H9 (cell line): ENCODE data around the gene AIMP1. TPM values are rescaled to one million over a fixed set of nuclear protein-coding genes. Genes with fewer than 3 reads are reported as not detected.

Experiments used
- DNase-seq: peaks from one replicate; pipeline ENCODE4 v3.0.0-alpha.2; 2017
- H2AFZ ChIP-seq: one replicate; pipeline ENCODE4 v1.6.1; 2013; ENCODE audit warnings: mild to moderate bottlenecking, low read length, control low read depth, moderate library complexity
- H2AK5ac ChIP-seq: 2 replicates; pipeline ENCODE4 v1.6.1; 2013; ENCODE audit warnings: low read length, control low read depth, mixed read lengths; ENCODE audit not compliant: insufficient read length
- H2BK120ac ChIP-seq: one replicate; pipeline ENCODE4 v1.6.1; 2013; ENCODE audit warnings: low read depth, mild to moderate bottlenecking, low read length, control low read depth, inconsistent platforms; ENCODE audit not compliant: poor library complexity, severe bottlenecking
- H2BK12ac ChIP-seq: 2 replicates; pipeline ENCODE4 v1.6.1; 2013; ENCODE audit warnings: low read length, control low read depth, mixed read lengths, low read depth; ENCODE audit not compliant: insufficient read length
- H2BK15ac ChIP-seq: 2 replicates; pipeline ENCODE4 v1.6.1; 2013; ENCODE audit warnings: low read depth, low read length, control low read depth
- H2BK20ac ChIP-seq: one replicate; pipeline ENCODE4 v1.6.1; 2013; ENCODE audit warnings: low read depth, mild to moderate bottlenecking, low read length, control low read depth, inconsistent platforms; ENCODE audit not compliant: poor library complexity, severe bottlenecking
- H2BK5ac ChIP-seq: 2 replicates; pipeline ENCODE4 v1.6.1; 2013; ENCODE audit warnings: low read length, control low read depth, mixed read lengths; ENCODE audit not compliant: insufficient read length
- H3K14ac ChIP-seq: 2 replicates; pipeline ENCODE4 v1.6.1; 2013; ENCODE audit warnings: low read length, control low read depth; ENCODE audit not compliant: insufficient read depth
- H3K18ac ChIP-seq: 2 replicates; pipeline ENCODE4 v1.6.1; 2013; ENCODE audit warnings: low read depth, mild to moderate bottlenecking, mixed read lengths, low read length, control low read depth; ENCODE audit not compliant: insufficient read length
- H3K23ac ChIP-seq: 2 replicates; pipeline ENCODE4 v1.6.1; 2013; ENCODE audit warnings: low read length, control low read depth, mixed read lengths, low read depth; ENCODE audit not compliant: insufficient read length
- H3K23me2 ChIP-seq: 2 replicates; pipeline ENCODE4 v1.6.1; 2013; ENCODE audit warnings: low read depth, mild to moderate bottlenecking, mixed read lengths, low read length, control low read depth; ENCODE audit not compliant: insufficient read length, poor library complexity, severe bottlenecking
- H3K27ac ChIP-seq: 2 replicates; pipeline ENCODE4 v1.5.1; 2013; ENCODE audit warnings: low read length, control low read depth, mixed read lengths, low read depth; ENCODE audit not compliant: insufficient read length
- H3K27me3 ChIP-seq: 2 replicates; pipeline ENCODE4 v1.6.1; 2013; ENCODE audit warnings: low read length, control low read depth, inconsistent platforms; ENCODE audit not compliant: insufficient read depth
- H3K4ac ChIP-seq: 2 replicates; pipeline ENCODE4 v1.6.1; 2013; ENCODE audit warnings: low read depth, mild to moderate bottlenecking, control low read depth, inconsistent platforms, low read length, moderate library complexity
- H3K4me1 ChIP-seq: 2 replicates; pipeline ENCODE4 v1.6.1; 2013; ENCODE audit warnings: low read length, control low read depth, inconsistent platforms; ENCODE audit not compliant: insufficient read depth
- H3K4me2 ChIP-seq: 2 replicates; pipeline ENCODE4 v1.6.1; 2013; ENCODE audit warnings: low read length, control low read depth, mixed read lengths; ENCODE audit not compliant: insufficient read length, insufficient read depth
- H3K56ac ChIP-seq: 2 replicates; pipeline ENCODE4 v1.6.1; 2013; ENCODE audit warnings: low read depth, mild to moderate bottlenecking, mixed read lengths, low read length, control low read depth; ENCODE audit not compliant: insufficient read length
- H3K79me1 ChIP-seq: 2 replicates; pipeline ENCODE4 v1.6.1; 2013; ENCODE audit warnings: low read depth, mild to moderate bottlenecking, moderate library complexity, low read length, control low read depth, inconsistent platforms; ENCODE audit not compliant: insufficient read depth, poor library complexity, severe bottlenecking
- H3K79me2 ChIP-seq: 2 replicates; pipeline ENCODE4 v1.6.1; 2013; ENCODE audit warnings: low read length, control low read depth, inconsistent platforms; ENCODE audit not compliant: insufficient read depth
- H3K9ac ChIP-seq: 2 replicates; pipeline ENCODE4 v1.6.1; 2013; ENCODE audit warnings: low read length, control low read depth, mixed read lengths; ENCODE audit not compliant: insufficient read length; ENCODE audit errors: extremely low read depth
- H3K9me3 ChIP-seq: one replicate; pipeline ENCODE4 v1.6.1; 2013; ENCODE audit warnings: low read depth, low read length, inconsistent platforms; ENCODE audit not compliant: control insufficient read depth
- H3T11ph ChIP-seq: one replicate; pipeline ENCODE4 v1.6.1; 2013; ENCODE audit warnings: mild to moderate bottlenecking, low read length, control low read depth, inconsistent platforms
- H4K20me1 ChIP-seq: one replicate; pipeline ENCODE4 v1.6.1; 2013; ENCODE audit not compliant: control insufficient read depth, insufficient read length, insufficient read depth
- H4K5ac ChIP-seq: 2 replicates; pipeline ENCODE4 v1.6.1; 2013; ENCODE audit warnings: low read depth, mild to moderate bottlenecking, mixed read lengths, low read length, control low read depth; ENCODE audit not compliant: insufficient read length
- H4K8ac ChIP-seq: replicated peaks from 2 replicates; pipeline ENCODE4 v1.6.1; 2013; ENCODE audit warnings: low read length, control low read depth, mixed read lengths, low read depth; ENCODE audit not compliant: insufficient read length
- H4K91ac ChIP-seq: 2 replicates; pipeline ENCODE4 v1.6.1; 2013; ENCODE audit warnings: low read depth, mild to moderate bottlenecking, moderate library complexity, mixed read lengths, low read length, control low read depth; ENCODE audit not compliant: insufficient read length
- H3K27ac Mint-ChIP-seq, 3 experiments: 2 replicates in 2 of 3; 3 replicates in 1 of 3; pipeline ENCODE4 v1.8.0; 2020 to 2021; ENCODE audit warnings: mixed read lengths in 3 of 3, mild to moderate bottlenecking in 1 of 3, moderate library complexity in 1 of 3
- H3K27me3 Mint-ChIP-seq: 2 replicates; pipeline ENCODE4 v1.8.0; 2021; ENCODE audit warnings: low read depth, mild to moderate bottlenecking, moderate library complexity, mixed read lengths
- H3K36me3 Mint-ChIP-seq, 3 experiments: 2 replicates in 2 of 3; 3 replicates in 1 of 3; pipeline ENCODE4 v1.8.0; 2020 to 2021; ENCODE audit warnings: low read depth in 3 of 3, mixed read lengths in 3 of 3; ENCODE audit not compliant: insufficient read depth in 1 of 3
- H3K4me1 Mint-ChIP-seq, 2 experiments: 2 replicates each; pipeline ENCODE4 v1.8.0; 2020; ENCODE audit warnings: mixed read lengths in 2 of 2
- H3K4me3 Mint-ChIP-seq, 2 experiments: 2 replicates in 1 of 2; 3 replicates in 1 of 2; pipeline ENCODE4 v1.8.0; 2020 to 2021; ENCODE audit warnings: mild to moderate bottlenecking in 2 of 2, mixed read lengths in 2 of 2, moderate library complexity in 1 of 2
- H3K9me3 Mint-ChIP-seq, 2 experiments: 2 replicates in 1 of 2; 3 replicates in 1 of 2; pipeline ENCODE4 v1.8.0; 2020; ENCODE audit warnings: mild to moderate bottlenecking in 2 of 2, mixed read lengths in 2 of 2, moderate library complexity in 1 of 2
- WGBS: extraction: QIAGEN DNeasy Blood & Tissue Kit; methylation state at CpG from one replicate; pipeline ENCODE4 v1.1.7; 2013; ENCODE audit warnings: missing lambda C conversion rate, low lambda C conversion rate, mixed read lengths; ENCODE audit not compliant: insufficient read length; ENCODE audit errors: extremely low coverage; 5-methylcytosine and 5-hydroxymethylcytosine counted together
- total RNA-seq: library from RNA; stranded (reverse); gene quantifications from 2 replicates; pipeline ENCODE4 v1.2.1, GENCODE V29; 2021
- TF ChIP-seq, protein P1 (sequence below): fragments of 200-600 bp; sonication (generic); conservative IDR thresholded peaks from 3 replicates; pipeline ENCODE4 v1.8.0; 2021; ENCODE audit warnings: antibody characterized with exemption, mild to moderate bottlenecking

AIMP1 gene
- total RNA-seq, 1 experiment from 2014 or later = 36.8 TPM

DNA sequence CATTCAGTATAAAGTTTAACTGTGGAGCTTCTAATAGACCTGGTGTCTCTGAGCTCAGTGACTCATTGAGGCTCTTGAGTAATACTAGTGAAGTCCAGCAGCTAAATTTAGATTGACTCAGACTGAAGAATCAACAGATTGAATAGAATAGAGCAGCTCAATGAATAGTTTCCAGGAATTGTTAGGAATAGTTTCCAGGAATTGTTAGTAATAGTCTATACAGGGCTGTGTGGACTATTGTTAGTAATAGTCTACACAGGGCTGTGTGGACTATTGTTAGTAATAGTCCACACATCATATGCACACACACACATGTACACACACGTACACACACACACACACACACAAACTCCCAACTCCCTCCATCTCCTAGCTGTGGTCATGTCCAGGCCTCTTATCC lies 49.3 kb downstream of the AIMP1 start:
- H3K79me2 ChIP-seq = no peaks in the 10 kb centered on the region
- H3K9me3 ChIP-seq = no peaks in the 10 kb centered on the region
- H4K5ac ChIP-seq = no peak overlapping the region
- H3K9me3 Mint-ChIP-seq = no peaks in the 10 kb centered on the region
- H3K23me2 ChIP-seq = no peaks in the 10 kb centered on the region
- H3K18ac ChIP-seq = no peak overlapping the region
- H3K27me3 Mint-ChIP-seq = no peaks in the 10 kb centered on the region
- no peak overlapping the region for H2BK20ac ChIP-seq
- H3K9ac ChIP-seq = no peak overlapping the region
- H2BK15ac ChIP-seq = no peak overlapping the region
- H4K20me1 ChIP-seq = no peaks in the 10 kb centered on the region
- no peaks in the 10 kb centered on the region for H3K4me1 ChIP-seq
- H3K4me2 ChIP-seq = no peak overlapping the region
- no peak overlapping the region for H3K27ac Mint-ChIP-seq
- no peak for DNase-seq
- TF ChIP-seq, protein P1, sequence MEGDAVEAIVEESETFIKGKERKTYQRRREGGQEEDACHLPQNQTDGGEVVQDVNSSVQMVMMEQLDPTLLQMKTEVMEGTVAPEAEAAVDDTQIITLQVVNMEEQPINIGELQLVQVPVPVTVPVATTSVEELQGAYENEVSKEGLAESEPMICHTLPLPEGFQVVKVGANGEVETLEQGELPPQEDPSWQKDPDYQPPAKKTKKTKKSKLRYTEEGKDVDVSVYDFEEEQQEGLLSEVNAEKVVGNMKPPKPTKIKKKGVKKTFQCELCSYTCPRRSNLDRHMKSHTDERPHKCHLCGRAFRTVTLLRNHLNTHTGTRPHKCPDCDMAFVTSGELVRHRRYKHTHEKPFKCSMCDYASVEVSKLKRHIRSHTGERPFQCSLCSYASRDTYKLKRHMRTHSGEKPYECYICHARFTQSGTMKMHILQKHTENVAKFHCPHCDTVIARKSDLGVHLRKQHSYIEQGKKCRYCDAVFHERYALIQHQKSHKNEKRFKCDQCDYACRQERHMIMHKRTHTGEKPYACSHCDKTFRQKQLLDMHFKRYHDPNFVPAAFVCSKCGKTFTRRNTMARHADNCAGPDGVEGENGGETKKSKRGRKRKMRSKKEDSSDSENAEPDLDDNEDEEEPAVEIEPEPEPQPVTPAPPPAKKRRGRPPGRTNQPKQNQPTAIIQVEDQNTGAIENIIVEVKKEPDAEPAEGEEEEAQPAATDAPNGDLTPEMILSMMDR = no peak
- WGBS = no CpG with 5 or more reads among the region's 1 CpG
- H3K23ac ChIP-seq = no peak overlapping the region
- H3K14ac ChIP-seq = no peak overlapping the region
- no peak overlapping the region for H2BK5ac ChIP-seq
- no peak overlapping the region for H3K27ac ChIP-seq
- no peak overlapping the region for H2AFZ ChIP-seq
- H2BK12ac ChIP-seq = no peak overlapping the region
- H3K27me3 ChIP-seq = no peaks in the 10 kb centered on the region
- no peak overlapping the region for H4K8ac ChIP-seq
- no peak overlapping the region for H4K91ac ChIP-seq
- H3T11ph ChIP-seq = no peak overlapping the region
- H3K4me1 Mint-ChIP-seq = peaks cover 0 to 6% of the 10 kb centered on the region in 2 experiments; a peak in 2 of 4 replicates
- no peaks in the 10 kb centered on the region for H3K36me3 Mint-ChIP-seq
- no peak overlapping the region for H3K56ac ChIP-seq
- no peak overlapping the region for H3K4me3 Mint-ChIP-seq
- H3K4ac ChIP-seq = no peak overlapping the region
- no peaks in the 10 kb centered on the region for H3K79me1 ChIP-seq
- H2BK120ac ChIP-seq = no peak overlapping the region
- H2AK5ac ChIP-seq = no peak overlapping the region
